H1 (cell line): Measurements from ENCODE around the gene ROBO2. TPM values are rescaled to one million over a fixed set of nuclear protein-coding genes. Genes with fewer than 3 reads are reported as not detected.

ENCODE experiments used
- CTCF ChIA-PET: fragments of 300-600 bp; sonication (Branson Sonifier 250); formaldehyde crosslinking; loops from one replicate; lab custom pipeline; 2021; ENCODE audit not compliant: partially characterized antibody; lab: Charles Lee
- POLR2A ChIA-PET: fragments of 300-600 bp; sonication (Branson Sonifier 250); formaldehyde crosslinking; loops from one replicate; lab custom pipeline; 2021; ENCODE audit warnings: inconsistent platforms; ENCODE audit not compliant: partially characterized antibody; lab: Charles Lee
- DNase-seq, 2 experiments: peaks; one replicate each; pipeline versions ENCODE4 v3.0.0 to v3.0.0-alpha.2; 2010 to 2022; ENCODE audit warnings: low spot score in 2 of 2, low read depth in 1 of 2, mixed read lengths in 1 of 2
- FAIRE-seq: peaks from 2 replicates; lab custom pipeline; 2011; peaks lifted over from hg19 to GRCh38; lab: Jason Lieb, UNC
- H2AFZ ChIP-seq: 2 replicates; pipeline ENCODE4 v1.8.1; 2012; ENCODE audit warnings: low read length, inconsistent platforms
- H2AK5ac ChIP-seq: 2 replicates; pipeline ENCODE4 v1.6.1; 2013; ENCODE audit warnings: low read depth, low read length
- H2BK120ac ChIP-seq: replicated peaks from 2 replicates; pipeline ENCODE3; 2013; ENCODE audit warnings: low read depth, low read length, inconsistent platforms
- H2BK12ac ChIP-seq: 2 replicates; pipeline ENCODE4 v1.6.1; 2013; ENCODE audit warnings: low read depth, low read length
- H2BK15ac ChIP-seq: 2 replicates; pipeline ENCODE4 v1.6.1; 2013; ENCODE audit warnings: low read length
- H2BK20ac ChIP-seq: 2 replicates; pipeline ENCODE4 v1.6.1; 2013; ENCODE audit warnings: low read length
- H2BK5ac ChIP-seq: 2 replicates; pipeline ENCODE4 v1.6.1; 2013; ENCODE audit warnings: low read depth, low read length
- H3K14ac ChIP-seq: 2 replicates; pipeline ENCODE4 v1.6.1; 2013; ENCODE audit warnings: inconsistent platforms; ENCODE audit not compliant: insufficient read length
- H3K18ac ChIP-seq: 2 replicates; pipeline ENCODE4 v1.6.1; 2013; ENCODE audit warnings: low read length; ENCODE audit errors: extremely low read depth
- H3K23ac ChIP-seq: 2 replicates; pipeline ENCODE4 v1.6.1; 2013; ENCODE audit warnings: inconsistent platforms; ENCODE audit not compliant: insufficient read length
- H3K23me2 ChIP-seq: 2 replicates; pipeline ENCODE4 v1.6.1; 2013; ENCODE audit warnings: low read depth, low read length
- H3K27ac ChIP-seq: 2 replicates; pipeline ENCODE4 v1.6.1; 2011; ENCODE audit warnings: low read depth, low read length, inconsistent platforms
- H3K27me3 ChIP-seq, 4 experiments: replicated peaks in 1 of 4; 1 replicate in 1 of 4; 2 replicates in 3 of 4; pipeline versions ENCODE4 v1.6.1 to v1.8.1; 2011 to 2013; ENCODE audit warnings: low read length in 3 of 4, mild to moderate bottlenecking in 3 of 4, inconsistent platforms in 2 of 4, mixed read lengths in 2 of 4, moderate library complexity in 1 of 4; ENCODE audit not compliant: control insufficient read depth in 3 of 4, insufficient read depth in 3 of 4; ENCODE audit errors: extremely low read depth in 1 of 4
- H3K36me3 ChIP-seq, 4 experiments: 2 replicates each; pipeline versions ENCODE4 v1.6.1 to v1.8.1; 2011 to 2013; ENCODE audit warnings: mild to moderate bottlenecking in 4 of 4, low read length in 3 of 4, moderate library complexity in 2 of 4, control low read depth in 1 of 4, inconsistent platforms in 1 of 4; ENCODE audit not compliant: insufficient read depth in 4 of 4, control insufficient read depth in 2 of 4
- H3K4ac ChIP-seq: replicated peaks from 2 replicates; pipeline ENCODE3; 2013; ENCODE audit warnings: low read length, low read depth, mixed read lengths, inconsistent platforms; ENCODE audit not compliant: insufficient read length
- H3K4me1 ChIP-seq, 4 experiments: replicated peaks in 1 of 4; 1 replicate in 1 of 4; 2 replicates in 3 of 4; pipeline versions ENCODE4 v1.6.1 to v1.8.1; 2011 to 2013; ENCODE audit warnings: low read length in 3 of 4, inconsistent platforms in 2 of 4, mixed read lengths in 1 of 4; ENCODE audit not compliant: insufficient read depth in 4 of 4, control insufficient read depth in 3 of 4
- H3K4me2 ChIP-seq, 2 experiments: 2 replicates each; pipeline versions ENCODE4 v1.6.1 to v1.8.1; 2011 to 2013; ENCODE audit warnings: low read depth in 2 of 2, low read length in 2 of 2, control low read depth in 1 of 2, inconsistent platforms in 1 of 2, mild to moderate bottlenecking in 1 of 2; ENCODE audit not compliant: insufficient read depth in 1 of 2
- H3K4me3 ChIP-seq, 4 experiments: fragments of 200-600, 300-600 bp in 1 of 4; sonication (generic), shearing (Covaris generic), sonication (Bioruptor Twin) in 1 of 4; 2 replicates each; pipeline versions ENCODE4 v1.5.1 to v1.8.1; 2011 to 2016; ENCODE audit warnings: low read length in 4 of 4, low read depth in 3 of 4, control low read depth in 2 of 4, inconsistent platforms in 2 of 4, mild to moderate bottlenecking in 2 of 4, mixed read lengths in 1 of 4, moderate library complexity in 1 of 4; ENCODE audit not compliant: insufficient read depth in 2 of 4; ENCODE audit errors: extremely low read depth in 1 of 4
- H3K56ac ChIP-seq: replicated peaks from 2 replicates; pipeline ENCODE3; 2013; ENCODE audit warnings: low read depth, mild to moderate bottlenecking, mixed read lengths, low read length, inconsistent platforms; ENCODE audit not compliant: insufficient read length
- H3K79me1 ChIP-seq: 2 replicates; pipeline ENCODE4 v1.6.1; 2013; ENCODE audit warnings: low read depth, low read length, control low read depth
- H3K79me2 ChIP-seq, 2 experiments: 2 replicates each; pipeline versions ENCODE4 v1.6.1 to v1.8.1; 2012 to 2013; ENCODE audit warnings: low read length in 2 of 2, mild to moderate bottlenecking in 2 of 2, inconsistent platforms in 1 of 2; ENCODE audit not compliant: insufficient read depth in 2 of 2, control insufficient read depth in 1 of 2
- H3K9ac ChIP-seq, 4 experiments: replicated peaks in 1 of 4; 1 replicate in 1 of 4; 2 replicates in 3 of 4; pipeline versions ENCODE4 v1.6.1 to v1.8.1; 2011 to 2013; ENCODE audit warnings: low read depth in 3 of 4, low read length in 3 of 4, control low read depth in 2 of 4, mild to moderate bottlenecking in 2 of 4, moderate library complexity in 2 of 4, inconsistent platforms in 1 of 4; ENCODE audit errors: extremely low read depth in 1 of 4
- H3K9me3 ChIP-seq, 2 experiments: 2 replicates each; pipeline versions ENCODE4 v1.6.1 to v1.8.1; 2012 to 2013; ENCODE audit warnings: mild to moderate bottlenecking in 2 of 2, moderate library complexity in 2 of 2, control low read depth in 1 of 2, inconsistent platforms in 1 of 2, low read depth in 1 of 2, low read length in 1 of 2, mixed read lengths in 1 of 2; ENCODE audit not compliant: insufficient read depth in 2 of 2
- H4K20me1 ChIP-seq, 2 experiments: replicated peaks in 1 of 2; 2 replicates each; pipeline versions ENCODE3 to v1.8.1; 2011 to 2013; ENCODE audit warnings: inconsistent platforms in 2 of 2, low read length in 2 of 2, mild to moderate bottlenecking in 1 of 2; ENCODE audit not compliant: insufficient read depth in 2 of 2, control insufficient read depth in 1 of 2
- H4K5ac ChIP-seq: 2 replicates; pipeline ENCODE4 v1.6.1; 2013; ENCODE audit warnings: low read length, low read depth, mixed read lengths, inconsistent platforms; ENCODE audit not compliant: insufficient read length
- H4K8ac ChIP-seq: 2 replicates; pipeline ENCODE4 v1.8.0; 2013; ENCODE audit warnings: mild to moderate bottlenecking, moderate library complexity, low read length, inconsistent platforms; ENCODE audit not compliant: insufficient read depth; ENCODE audit errors: extremely low read depth
- H4K91ac ChIP-seq: replicated peaks from 2 replicates; pipeline ENCODE3; 2013; ENCODE audit warnings: low read length, mixed read lengths, inconsistent platforms; ENCODE audit not compliant: insufficient read length
- ASH2L ChIP-seq: fragments of 200-600, 300-600 bp; sonication (generic); IDR thresholded peaks from one replicate; pipeline ENCODE4 v1.7.1; 2017; ENCODE audit warnings: low read length
- ATF3 ChIP-seq: IDR thresholded peaks from 2 replicates; pipeline ENCODE4 v1.6.1; 2011; ENCODE audit warnings: low read depth, mild to moderate bottlenecking, low read length; ENCODE audit not compliant: insufficient read depth
- BACH1 ChIP-seq: IDR thresholded peaks from 2 replicates; pipeline ENCODE4 v1.6.1; 2012; ENCODE audit warnings: low read length, improper control_type of control experiment
- CEBPB ChIP-seq: IDR thresholded peaks from 2 replicates; pipeline ENCODE4 v1.6.1; 2012; ENCODE audit warnings: low read depth, low read length
- EGR1 ChIP-seq: IDR thresholded peaks from 2 replicates; pipeline ENCODE4 v1.6.1; 2011; ENCODE audit warnings: low read depth, low read length, borderline replicate concordance
- GTF2F1 ChIP-seq: IDR thresholded peaks from 2 replicates; pipeline ENCODE4 v1.6.1; 2012; ENCODE audit warnings: low read depth, low read length, improper control_type of control experiment, borderline replicate concordance
- JUN ChIP-seq: IDR thresholded peaks from 2 replicates; pipeline ENCODE4 v1.6.1; 2011; ENCODE audit warnings: low read depth, mild to moderate bottlenecking, improper control_type of control experiment, low read length
- KDM4A ChIP-seq: IDR thresholded peaks from one replicate; pipeline ENCODE4 v1.7.1; 2012; ENCODE audit warnings: low read depth, mild to moderate bottlenecking, moderate library complexity, low read length, inconsistent platforms; ENCODE audit not compliant: severe bottlenecking
- NANOG ChIP-seq: IDR thresholded peaks from 2 replicates; pipeline ENCODE4 v1.6.1; 2011; ENCODE audit warnings: low read length, low read depth, mild to moderate bottlenecking, inconsistent platforms; ENCODE audit not compliant: insufficient read depth, poor library complexity, severe bottlenecking
- NRF1 ChIP-seq: IDR thresholded peaks from 2 replicates; pipeline ENCODE4 v1.6.1; 2011; ENCODE audit warnings: mild to moderate bottlenecking, low read depth, low read length, improper control_type of control experiment
- PHF8 ChIP-seq: fragments of 200-600 bp; sonication (generic); conservative IDR thresholded peaks from 2 replicates; pipeline ENCODE4 v1.7.1; 2012; ENCODE audit warnings: low read depth, mild to moderate bottlenecking, inconsistent platforms, low read length, moderate library complexity
- POLR2A ChIP-seq, 2 experiments: IDR thresholded peaks; 1 replicate in 1 of 2; 2 replicates in 1 of 2; pipeline ENCODE4 v1.6.1; 2011; ENCODE audit warnings: low read depth in 2 of 2, low read length in 2 of 2, mild to moderate bottlenecking in 2 of 2; ENCODE audit errors: control extremely low read depth in 1 of 2
- POLR2AphosphoS5 ChIP-seq: IDR thresholded peaks from 2 replicates; pipeline ENCODE4 v1.6.1; 2011; ENCODE audit warnings: low read depth, low read length
- RFX5 ChIP-seq: IDR thresholded peaks from 2 replicates; pipeline ENCODE4 v1.6.1; 2011; ENCODE audit warnings: low read depth, low read length, improper control_type of control experiment, borderline replicate concordance
- SP2 ChIP-seq: IDR thresholded peaks from 2 replicates; pipeline ENCODE4 v1.6.1; 2012; ENCODE audit warnings: mild to moderate bottlenecking, low read length, inconsistent platforms
- TAF1 ChIP-seq: IDR thresholded peaks from 2 replicates; pipeline ENCODE4 v1.6.1; 2011; ENCODE audit warnings: mild to moderate bottlenecking, low read depth, low read length
- WGBS, 2 experiments: shearing (Covaris generic) in 1 of 2; methylation state at CpG; one replicate each; pipeline versions ENCODE4 v1.1.6 to v1.1.7; 2013 to 2015; ENCODE audit warnings: low lambda C conversion rate in 2 of 2, mixed read lengths in 2 of 2, inconsistent platforms in 1 of 2, low coverage in 1 of 2, missing lambda C conversion rate in 1 of 2; ENCODE audit not compliant: insufficient replicate concordance in 2 of 2, insufficient coverage in 1 of 2, insufficient read length in 1 of 2; ENCODE audit errors: extremely low coverage in 1 of 2, missing lambda C conversion rate in 1 of 2; 5-methylcytosine and 5-hydroxymethylcytosine counted together
- polyA plus RNA-seq, 7 experiments: library from polyadenylated mRNA; depleted of rRNA in 3 of 7; stranded (reverse) in 5 of 7; unstranded in 2 of 7; fragments of >200 nt in 5 of 7; fragments of 200-250 nt in 2 of 7; gene quantifications; 1 replicate in 5 of 7; 2 replicates in 1 of 7; 4 replicates in 1 of 7; pipeline versions ENCODE4 v1.2.1 to v1.2.3, GENCODE V29; 2011 to 2013; ENCODE audit warnings: missing spikeins in 2 of 7, mixed read lengths in 2 of 7
- total RNA-seq: library from RNA; stranded (reverse); fragmentation: NEBNext Ultra II Directional; extraction: Animal tissue kit (Norgen Biotek cat#: 25700); gene quantifications from 2 replicates; pipeline ENCODE4 v1.2.1, GENCODE V29; 2021

Gene ROBO2
- total and polyA plus RNA-seq, 2 of the 8 experiments (the other 6 are each of a cell fraction or from before 2014, with no cell fraction given), result 1.5 to 2.9 TPM

GRCh38 chr3:77491961-77492360, 452.1 kb downstream of the ROBO2 start:
- Histone ChIP-seq H4K8ac (no peak overlapping the region), H3K4ac (no peak overlapping the region), H3K18ac (no peak overlapping the region), H3K36me3 (no peaks in the 10 kb centered on the region), H3K4me3 (no peak overlapping the region), H3K27ac (no peak overlapping the region), H3K4me1 (peaks cover 0 to 4% (median 2%) of the 10 kb centered on the region in 4 experiments; a peak in 2 of 7 replicates), H2BK15ac (no peak overlapping the region), H2BK20ac (no peak overlapping the region), H4K20me1 (no peaks in the 10 kb centered on the region), H3K9me3 (peaks cover 0 to 3% of the 10 kb centered on the region in 2 experiments; a peak in 1 of 4 replicates), H3K4me2 (no peak overlapping the region), H2BK5ac (no peak overlapping the region), H3K79me1 (no peaks in the 10 kb centered on the region), H4K5ac (no peak overlapping the region), H2BK12ac (no peak overlapping the region), H2AK5ac (no peak overlapping the region), H3K14ac (no peak overlapping the region), H3K27me3 (no peaks in the 10 kb centered on the region), H2AFZ (no peak overlapping the region), H3K56ac (no peak overlapping the region), H4K91ac (no peak overlapping the region), H3K9ac (no peak overlapping the region), H3K79me2 (no peaks in the 10 kb centered on the region), H3K23ac (no peak overlapping the region), H2BK120ac (no peak overlapping the region), H3K23me2 (no peaks in the 10 kb centered on the region)
- ChIA-PET CTCF (interaction anchor here (0.5 kb wide), 1 partner anchor 1131 kb away, joined by 3 read pairs; no protein-coding TSS in a partner anchor), POLR2A (no interaction called here)
- DNase-seq, result no peak
- 97% methylated on average over 1 of the region's 1 CpG; no CpG with 5 or more reads in 1 of the 2 experiments for WGBS, 2 experiments
- no peak for FAIRE-seq
- no peak for TF ChIP-seq CEBPB
- TF ChIP-seq KDM4A, result no peak
- TF ChIP-seq TAF1, result no peak
- no peak for TF ChIP-seq SP2
- TF ChIP-seq NANOG, result no peak
- TF ChIP-seq POLR2A (IDR thresholded peaks at IDR 0.05; ENCODE audit: control extremely low read depth in 1 of 2, low read depth in 2 of 2, low read length in 2 of 2), result no peak
- TF ChIP-seq PHF8, result no peak
- TF ChIP-seq RFX5, result no peak
- no peak for TF ChIP-seq GTF2F1
- TF ChIP-seq EGR1, result no peak
- no peak for TF ChIP-seq BACH1
- TF ChIP-seq ASH2L, result no peak
- TF ChIP-seq NRF1, result no peak
- TF ChIP-seq JUN, result no peak
- TF ChIP-seq POLR2AphosphoS5, result no peak
- no peak for TF ChIP-seq ATF3
